ENCODE data around the gene RALBP1.

DNA sequence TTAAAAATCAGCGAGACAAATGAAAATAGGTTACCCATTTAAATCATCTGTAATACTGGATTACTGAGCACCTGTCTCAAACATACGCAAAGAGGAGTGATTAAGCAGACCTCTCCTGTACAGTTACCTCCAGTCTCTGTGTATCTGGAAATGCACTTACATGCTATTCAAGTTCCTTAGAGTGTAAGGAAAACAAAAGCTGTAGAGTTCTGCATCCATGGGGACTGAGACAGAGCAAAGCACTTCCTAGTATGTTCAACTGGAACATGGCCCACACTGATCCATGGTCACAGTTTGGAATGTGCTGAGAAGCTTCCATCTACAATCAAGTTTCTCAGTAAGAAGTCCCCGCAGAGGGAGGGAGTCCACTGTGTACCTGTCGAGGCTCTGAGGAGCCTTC lies 75.1 kb downstream of the RALBP1 start:
- TF ChIP-seq, protein P1, sequence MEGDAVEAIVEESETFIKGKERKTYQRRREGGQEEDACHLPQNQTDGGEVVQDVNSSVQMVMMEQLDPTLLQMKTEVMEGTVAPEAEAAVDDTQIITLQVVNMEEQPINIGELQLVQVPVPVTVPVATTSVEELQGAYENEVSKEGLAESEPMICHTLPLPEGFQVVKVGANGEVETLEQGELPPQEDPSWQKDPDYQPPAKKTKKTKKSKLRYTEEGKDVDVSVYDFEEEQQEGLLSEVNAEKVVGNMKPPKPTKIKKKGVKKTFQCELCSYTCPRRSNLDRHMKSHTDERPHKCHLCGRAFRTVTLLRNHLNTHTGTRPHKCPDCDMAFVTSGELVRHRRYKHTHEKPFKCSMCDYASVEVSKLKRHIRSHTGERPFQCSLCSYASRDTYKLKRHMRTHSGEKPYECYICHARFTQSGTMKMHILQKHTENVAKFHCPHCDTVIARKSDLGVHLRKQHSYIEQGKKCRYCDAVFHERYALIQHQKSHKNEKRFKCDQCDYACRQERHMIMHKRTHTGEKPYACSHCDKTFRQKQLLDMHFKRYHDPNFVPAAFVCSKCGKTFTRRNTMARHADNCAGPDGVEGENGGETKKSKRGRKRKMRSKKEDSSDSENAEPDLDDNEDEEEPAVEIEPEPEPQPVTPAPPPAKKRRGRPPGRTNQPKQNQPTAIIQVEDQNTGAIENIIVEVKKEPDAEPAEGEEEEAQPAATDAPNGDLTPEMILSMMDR (conservative IDR thresholded peaks at IDR 0.05 in 1 of 2, IDR thresholded peaks at IDR 0.05 in 1 of 2; ENCODE audit: extremely low read depth in 1 of 2, insufficient read depth in 1 of 2, low read depth in 1 of 2, low read length in 2 of 2), result no peak
- no peak for TF ChIP-seq EZH2 (IDR thresholded peaks at IDR 0.05; ENCODE audit: borderline replicate concordance, low read length)
